HepG2 (cell line): ENCODE data around the gene SOX12. TPM values are rescaled to one million over a fixed set of nuclear protein-coding genes. Genes with fewer than 3 reads are reported as not detected.
A peak's percentile ranks its signal among the peaks of the same experiment; 100 is the strongest.

Experiments used
- AHDC1 ChIP-seq: sonication (generic); formaldehyde crosslinking; IDR thresholded peaks from 2 replicates; pipeline ENCODE4 v1.5.1; 2020; ENCODE audit warnings: mild to moderate bottlenecking, missing genetic modification reagents, borderline replicate concordance
- BRCA1 ChIP-seq: sonication (generic); formaldehyde crosslinking; IDR thresholded peaks from 2 replicates; pipeline ENCODE4 v1.4.0; 2020; ENCODE audit warnings: missing genetic modification reagents
- DR1 ChIP-seq: sonication (generic); formaldehyde crosslinking; IDR thresholded peaks from 2 replicates; pipeline ENCODE4 v1.8.0; 2021; ENCODE audit warnings: mild to moderate bottlenecking, missing genetic modification reagents, inconsistent platforms
- GABPA ChIP-seq, 2 experiments: IDR thresholded peaks; 2 replicates each; pipeline ENCODE4 v1.6.1; 2011 to 2016; ENCODE audit warnings: low read depth in 2 of 2, low read length in 1 of 2, missing biosample characterization in 1 of 2, missing genetic modification characterization in 1 of 2
- GTF3A ChIP-seq: sonication (generic); formaldehyde crosslinking; conservative IDR thresholded peaks from 2 replicates; pipeline ENCODE4 v1.4.0; 2020; ENCODE audit warnings: mild to moderate bottlenecking, missing genetic modification reagents
- PPARG ChIP-seq: conservative IDR thresholded peaks from 2 replicates; pipeline ENCODE4 v1.6.1; 2016; ENCODE audit warnings: missing biosample characterization, missing genetic modification reagents
- SMC3 ChIP-seq: IDR thresholded peaks from 2 replicates; pipeline ENCODE4 v1.6.1; 2011; ENCODE audit warnings: low read length, improper control_type of control experiment
- TCF12 ChIP-seq, 2 experiments: fragments of 450-650 bp in 1 of 2; sonication (generic) in 1 of 2; formaldehyde crosslinking in 1 of 2; IDR thresholded peaks; 2 replicates each; pipeline versions ENCODE4 v1.6.1 to v1.8.0; 2017 to 2022; ENCODE audit warnings: antibody characterized with exemption in 1 of 2, mild to moderate bottlenecking in 1 of 2, missing genetic modification reagents in 1 of 2, moderate library complexity in 1 of 2
- TMF1 ChIP-seq: sonication (generic); formaldehyde crosslinking; IDR thresholded peaks from 2 replicates; pipeline ENCODE4 v1.8.1; 2022; ENCODE audit warnings: low read depth, missing genetic modification reagents
- ZNF274 ChIP-seq: sonication (generic); formaldehyde crosslinking; IDR thresholded peaks from 2 replicates; pipeline ENCODE4 v1.5.1; 2020; ENCODE audit warnings: mild to moderate bottlenecking, missing genetic modification reagents
- ZNF30 ChIP-seq: sonication (generic); formaldehyde crosslinking; IDR thresholded peaks from 2 replicates; pipeline ENCODE4 v1.5.0; 2020; ENCODE audit warnings: mild to moderate bottlenecking, missing genetic modification reagents
- ZNF318 ChIP-seq: sonication (generic); formaldehyde crosslinking; IDR thresholded peaks from 2 replicates; pipeline ENCODE4 v1.4.0; 2020; ENCODE audit warnings: mild to moderate bottlenecking, missing genetic modification reagents
- ZNF501 ChIP-seq: sonication (generic); formaldehyde crosslinking; IDR thresholded peaks from 2 replicates; pipeline ENCODE4 v1.5.1; 2020; ENCODE audit warnings: mild to moderate bottlenecking, moderate library complexity, missing genetic modification reagents
- ZNF598 ChIP-seq: sonication (generic); formaldehyde crosslinking; IDR thresholded peaks from 2 replicates; pipeline ENCODE4 v1.5.1; 2020; ENCODE audit warnings: mild to moderate bottlenecking, missing genetic modification reagents, borderline replicate concordance
- ZNF616 ChIP-seq: sonication (generic); formaldehyde crosslinking; IDR thresholded peaks from 2 replicates; pipeline ENCODE4 v1.5.0; 2020; ENCODE audit warnings: low read depth, mild to moderate bottlenecking, missing genetic modification reagents
- polyA plus RNA-seq, 8 experiments: library from polyadenylated mRNA; depleted of rRNA in 3 of 8; stranded (reverse) in 7 of 8; unstranded in 1 of 8; fragments of >200 nt; fragmentation: Illumina TruSeq in 4 of 8; extraction: Trizol in 4 of 8; gene quantifications; 2 replicates each; pipeline versions ENCODE4 v1.2.1 to v1.2.3, GENCODE V29; 2011 to 2016; ENCODE audit warnings: low read depth in 4 of 8, missing spikeins in 1 of 8, mixed read lengths in 1 of 8; ENCODE audit not compliant: insufficient read depth in 1 of 8
- total RNA-seq, 5 experiments: library from RNA; depleted of rRNA; stranded (reverse); fragments of >200 nt; fragmentation: Illumina TruSeq; extraction: Trizol; gene quantifications; 2 replicates each; pipeline ENCODE4 v1.2.3, GENCODE V29; 2016; ENCODE audit warnings: low read depth in 1 of 5

The SOX12 gene
- total and polyA plus RNA-seq, 2 of the 13 experiments (the other 11 are each of a cell fraction or from before 2014, with no cell fraction given): 10.0 to 18.7 TPM

- TF ChIP-seq ZNF318 (CRISPR knock-in tag): peak; percentile 95
- peak; percentile 96; the same call in 1 of the 2 replicates for TF ChIP-seq GTF3A (CRISPR knock-in tag)
- peak; percentile 51; the same call in 1 of the 2 replicates for TF ChIP-seq ZNF598 (CRISPR knock-in tag)
- peak; percentile 52; the same call in 1 of the 2 replicates for TF ChIP-seq ZNF616 (CRISPR knock-in tag)
- TF ChIP-seq PPARG (CRISPR knock-in tag): peak; percentile 62; the same call in 1 of the 2 replicates
- TF ChIP-seq ZNF501 (CRISPR knock-in tag): peak; percentile 81
- no peak for TF ChIP-seq ZNF30 (CRISPR knock-in tag)
- TF ChIP-seq BRCA1 (CRISPR knock-in tag): no peak
- peak; percentile 83; the same call in 1 of the 2 replicates for TF ChIP-seq AHDC1 (CRISPR knock-in tag)
- peak; percentile 48; the same call in 1 of the 2 replicates for TF ChIP-seq TMF1 (CRISPR knock-in tag)
- peak; percentile 76 for TF ChIP-seq DR1 (CRISPR knock-in tag)
- no peak; the same call in none of the 2 replicates for TF ChIP-seq ZNF274 (CRISPR knock-in tag)
- no peak for TF ChIP-seq TCF12 (IDR thresholded peaks at IDR 0.05)
- TF ChIP-seq TCF12 (CRISPR knock-in tag; IDR thresholded peaks at IDR 0.05): peak; percentile 96
- no peak for TF ChIP-seq GABPA (IDR thresholded peaks at IDR 0.05; ENCODE audit: low read depth, low read length)
- TF ChIP-seq GABPA (CRISPR knock-in tag; IDR thresholded peaks at IDR 0.05; ENCODE audit: low read depth): peak; percentile 66
- TF ChIP-seq SMC3: peak; percentile 61
These were observed 46.6 kb downstream of the SOX12 start (continued) for GRCh38 chr20:371755-372542.
